H1 (cell line): ENCODE measurements around the gene CRNN.

Source experiments
- CBX5 ChIP-seq: fragments of 300-800, 300-1000 bp; sonication (generic); IDR thresholded peaks from 2 replicates; pipeline ENCODE4 v1.7.1; 2016; ENCODE audit warnings: antibody characterized with exemption, low read length, low read depth
- CBX8 ChIP-seq: fragments of 300-800, 300-1000 bp; sonication (generic); IDR thresholded peaks from 2 replicates; pipeline ENCODE4 v1.7.1; 2016; ENCODE audit warnings: low read depth, low read length, borderline replicate concordance
- CTBP2 ChIP-seq: IDR thresholded peaks from 2 replicates; pipeline ENCODE4 v1.7.0; 2011; ENCODE audit warnings: borderline replicate concordance, mild to moderate bottlenecking, moderate library complexity, mixed read lengths, low read length; ENCODE audit not compliant: insufficient read depth, insufficient read length
- CTCF ChIP-seq, 3 experiments: IDR thresholded peaks; 1 replicate in 2 of 3; 2 replicates in 1 of 3; pipeline versions ENCODE4 v1.5.1 to v1.6.1; 2011; ENCODE audit warnings: low read length in 3 of 3, mild to moderate bottlenecking in 3 of 3, inconsistent platforms in 2 of 3, low read depth in 1 of 3, moderate library complexity in 1 of 3; ENCODE audit not compliant: insufficient read depth in 1 of 3; ENCODE audit errors: control extremely low read depth in 1 of 3
- EP300 ChIP-seq, 2 experiments: IDR thresholded peaks; 1 replicate in 1 of 2; 2 replicates in 1 of 2; pipeline ENCODE4 v1.6.1; 2011 to 2012; ENCODE audit warnings: low read depth in 2 of 2, low read length in 2 of 2, mild to moderate bottlenecking in 2 of 2, borderline replicate concordance in 1 of 2, inconsistent platforms in 1 of 2, moderate library complexity in 1 of 2
- EZH2 ChIP-seq: fragments of 200-600 bp; sonication (generic); IDR thresholded peaks from 2 replicates; pipeline ENCODE4 v1.7.1; 2012; ENCODE audit warnings: low read depth, mild to moderate bottlenecking, moderate library complexity, low read length, inconsistent platforms; ENCODE audit not compliant: severe bottlenecking
- GTF2F1 ChIP-seq: IDR thresholded peaks from 2 replicates; pipeline ENCODE4 v1.6.1; 2012; ENCODE audit warnings: low read depth, low read length, improper control_type of control experiment, borderline replicate concordance
- JUN ChIP-seq: IDR thresholded peaks from 2 replicates; pipeline ENCODE4 v1.6.1; 2011; ENCODE audit warnings: low read depth, mild to moderate bottlenecking, improper control_type of control experiment, low read length
- KDM1A ChIP-seq: fragments of 200-600, 300-600 bp; sonication (generic); IDR thresholded peaks from 2 replicates; pipeline ENCODE4 v1.7.1; 2016; ENCODE audit warnings: mild to moderate bottlenecking, low read length, borderline replicate concordance
- MAX ChIP-seq: IDR thresholded peaks from 2 replicates; pipeline ENCODE4 v1.6.1; 2012; ENCODE audit warnings: inconsistent platforms
- POLR2AphosphoS5 ChIP-seq: IDR thresholded peaks from 2 replicates; pipeline ENCODE4 v1.6.1; 2011; ENCODE audit warnings: low read depth, low read length
- RNF2 ChIP-seq: fragments of 200-900, 300-1000 bp; sonication (generic); IDR thresholded peaks from 2 replicates; pipeline ENCODE4 v1.7.1; 2016; ENCODE audit warnings: borderline replicate concordance, low read depth, mild to moderate bottlenecking, antibody characterized with exemption, low read length; ENCODE audit not compliant: poor library complexity, severe bottlenecking; ENCODE audit errors: missing control alignments
- SUZ12 ChIP-seq: fragments of 200-600 bp; sonication (generic); IDR thresholded peaks from 2 replicates; pipeline ENCODE4 v1.6.1; 2012; ENCODE audit warnings: mild to moderate bottlenecking, inconsistent platforms, low read length, moderate library complexity, mixed read lengths
- TAF1 ChIP-seq: IDR thresholded peaks from 2 replicates; pipeline ENCODE4 v1.6.1; 2011; ENCODE audit warnings: mild to moderate bottlenecking, low read depth, low read length

GRCh38 chr1:152413909-152414308, at the start of gene CRNN:
- no peak for TF ChIP-seq CTCF (IDR thresholded peaks at IDR 0.05; ENCODE audit: control extremely low read depth in 1 of 3, insufficient read depth in 1 of 3, low read depth in 1 of 3, low read length in 3 of 3)
- no peak for TF ChIP-seq CBX5
- TF ChIP-seq KDM1A = no peak
- TF ChIP-seq CTBP2 = no peak
- no peak for TF ChIP-seq RNF2
- no peak for TF ChIP-seq EZH2
- no peak for TF ChIP-seq POLR2AphosphoS5
- TF ChIP-seq JUN = no peak
- no peak for TF ChIP-seq MAX
- TF ChIP-seq SUZ12 = no peak
- TF ChIP-seq CBX8 = no peak
- no peak for TF ChIP-seq GTF2F1
- TF ChIP-seq EP300 (IDR thresholded peaks at IDR 0.05; ENCODE audit: borderline replicate concordance in 1 of 2, low read depth in 2 of 2, low read length in 2 of 2) = no peak
- no peak for TF ChIP-seq TAF1
